Keratinocyte (primary cell): ENCODE measurements around the gene SLC27A2. TPM values are rescaled to one million over a fixed set of nuclear protein-coding genes. Genes with fewer than 3 reads are reported as not detected.

Experiments
- DNase-seq: peaks from one replicate; pipeline ENCODE4 v3.0.0-alpha.2; 2011; ENCODE audit warnings: low read depth, missing footprints, low spot score
- FAIRE-seq: peaks from 2 replicates; lab custom pipeline; 2011; peaks lifted over from hg19 to GRCh38; lab: Jason Lieb, UNC
- H2AFZ ChIP-seq: 2 replicates; pipeline ENCODE4 v1.6.0; 2012; ENCODE audit warnings: low read length, control low read depth, inconsistent platforms; ENCODE audit not compliant: control insufficient read depth
- H3K27ac ChIP-seq: 2 replicates; pipeline ENCODE4 v1.5.1; 2011; ENCODE audit warnings: low read length; ENCODE audit not compliant: control insufficient read depth, insufficient read depth
- H3K27me3 ChIP-seq: 3 replicates; pipeline ENCODE4 v1.6.0; 2011; ENCODE audit warnings: low read length; ENCODE audit not compliant: control insufficient read depth, insufficient read depth; ENCODE audit errors: extremely low read depth
- H3K36me3 ChIP-seq, 2 experiments: 2 replicates in 1 of 2; 3 replicates in 1 of 2; pipeline ENCODE4 v1.5.1; 2011; ENCODE audit warnings: low read length in 2 of 2, mild to moderate bottlenecking in 1 of 2; ENCODE audit not compliant: control insufficient read depth in 2 of 2, insufficient read depth in 2 of 2; ENCODE audit errors: extremely low read depth in 1 of 2
- H3K4me1 ChIP-seq: 3 replicates; pipeline ENCODE4 v1.5.1; 2011; ENCODE audit warnings: low read length; ENCODE audit not compliant: control insufficient read depth, insufficient read depth; ENCODE audit errors: extremely low read depth
- H3K4me2 ChIP-seq: 3 replicates; pipeline ENCODE4 v1.6.0; 2011; ENCODE audit warnings: low read depth, low read length; ENCODE audit not compliant: control insufficient read depth, insufficient read depth; ENCODE audit errors: extremely low read depth
- H3K4me3 ChIP-seq, 3 experiments: fragments of 200-600 bp in 1 of 3; sonication (generic) in 1 of 3; 2 replicates in 2 of 3; 3 replicates in 1 of 3; pipeline ENCODE4 v1.5.1; 2011 to 2016; ENCODE audit warnings: low read length in 3 of 3, mild to moderate bottlenecking in 3 of 3, control low read depth in 2 of 3, inconsistent platforms in 1 of 3, low read depth in 1 of 3, mixed read lengths in 1 of 3, mixed run types in 1 of 3, moderate library complexity in 1 of 3; ENCODE audit not compliant: control insufficient read depth in 2 of 3, insufficient read depth in 2 of 3; ENCODE audit errors: extremely low read depth in 1 of 3
- H3K79me2 ChIP-seq: 2 replicates; pipeline ENCODE4 v1.6.0; 2012; ENCODE audit warnings: low read length; ENCODE audit not compliant: control insufficient read depth, insufficient read depth
- H3K9ac ChIP-seq: 3 replicates; pipeline ENCODE4 v1.6.0; 2011; ENCODE audit warnings: low read length; ENCODE audit not compliant: control insufficient read depth, insufficient read depth; ENCODE audit errors: extremely low read depth
- H3K9me1 ChIP-seq: 3 replicates; pipeline ENCODE4 v1.6.0; 2011; ENCODE audit warnings: low read length; ENCODE audit not compliant: control insufficient read depth, insufficient read depth; ENCODE audit errors: extremely low read depth
- H3K9me3 ChIP-seq: 2 replicates; pipeline ENCODE4 v1.5.1; 2012; ENCODE audit warnings: low read depth, low read length; ENCODE audit not compliant: control insufficient read depth
- H4K20me1 ChIP-seq: 3 replicates; pipeline ENCODE4 v1.6.0; 2011; ENCODE audit warnings: low read length; ENCODE audit not compliant: control insufficient read depth, insufficient read depth; ENCODE audit errors: extremely low read depth
- EZH2 ChIP-seq: IDR thresholded peaks from one replicate; pipeline ENCODE4 v1.6.1; 2012; ENCODE audit warnings: inconsistent platforms, mild to moderate bottlenecking, low read length, moderate library complexity
- dilution Hi-C: fragments of 300-500 bp; cut with MboI; formaldehyde crosslinking; loops from one replicate; pipeline ENCODE4 v1.7.0; 2020; ENCODE audit warnings: low sequenced_read_pairs; ENCODE audit not compliant: extremely low pct_ligation_motif_present
- polyA plus RNA-seq, 5 experiments: library from polyadenylated mRNA; depleted of rRNA in 3 of 5; stranded (reverse) in 3 of 5; stranded (forward) in 1 of 5; unstranded in 1 of 5; fragments of >200 nt; gene quantifications; 1 replicate in 1 of 5; 2 replicates in 3 of 5; 3 replicates in 1 of 5; pipeline versions ENCODE4 v1.2.1 to v1.2.3, GENCODE V29; 2011 to 2012; ENCODE audit warnings: missing spikeins in 2 of 5, low read depth in 1 of 5, low replicate concordance in 1 of 5
- TF ChIP-seq, protein P1 (sequence below), 3 experiments: IDR thresholded peaks in 1 of 3; conservative IDR thresholded peaks in 1 of 3; optimal IDR thresholded peaks in 1 of 3; 2 replicates in 2 of 3; 3 replicates in 1 of 3; pipeline versions ENCODE3 to v1.5.1; 2011; ENCODE audit warnings: low read length in 3 of 3, mild to moderate bottlenecking in 3 of 3, moderate library complexity in 2 of 3, control low read depth in 1 of 3, inconsistent platforms in 1 of 3; ENCODE audit not compliant: insufficient read depth in 2 of 3; ENCODE audit errors: extremely low read depth in 1 of 3

SLC27A2 gene
- polyA plus RNA-seq, 1 donor (not counting 4 experiments of a cell fraction or from before 2014, with no cell fraction given): 0.34 TPM

- Histone ChIP-seq H3K4me1 (no peaks in the 10 kb centered on the region), H3K36me3 (no peaks in the 10 kb centered on the region), H3K79me2 (no peaks in the 10 kb centered on the region), H4K20me1 (no peaks in the 10 kb centered on the region), H3K9ac (no peak overlapping the region), H3K4me3 (no peak overlapping the region), H2AFZ (no peak overlapping the region), H3K27ac (no peak overlapping the region), H3K9me1 (no peaks in the 10 kb centered on the region), H3K9me3 (no peaks in the 10 kb centered on the region), H3K4me2 (no peak overlapping the region), H3K27me3 (peaks cover 3% of the 10 kb centered on the region)
- no peak for TF ChIP-seq EZH2
- TF ChIP-seq, protein P1, sequence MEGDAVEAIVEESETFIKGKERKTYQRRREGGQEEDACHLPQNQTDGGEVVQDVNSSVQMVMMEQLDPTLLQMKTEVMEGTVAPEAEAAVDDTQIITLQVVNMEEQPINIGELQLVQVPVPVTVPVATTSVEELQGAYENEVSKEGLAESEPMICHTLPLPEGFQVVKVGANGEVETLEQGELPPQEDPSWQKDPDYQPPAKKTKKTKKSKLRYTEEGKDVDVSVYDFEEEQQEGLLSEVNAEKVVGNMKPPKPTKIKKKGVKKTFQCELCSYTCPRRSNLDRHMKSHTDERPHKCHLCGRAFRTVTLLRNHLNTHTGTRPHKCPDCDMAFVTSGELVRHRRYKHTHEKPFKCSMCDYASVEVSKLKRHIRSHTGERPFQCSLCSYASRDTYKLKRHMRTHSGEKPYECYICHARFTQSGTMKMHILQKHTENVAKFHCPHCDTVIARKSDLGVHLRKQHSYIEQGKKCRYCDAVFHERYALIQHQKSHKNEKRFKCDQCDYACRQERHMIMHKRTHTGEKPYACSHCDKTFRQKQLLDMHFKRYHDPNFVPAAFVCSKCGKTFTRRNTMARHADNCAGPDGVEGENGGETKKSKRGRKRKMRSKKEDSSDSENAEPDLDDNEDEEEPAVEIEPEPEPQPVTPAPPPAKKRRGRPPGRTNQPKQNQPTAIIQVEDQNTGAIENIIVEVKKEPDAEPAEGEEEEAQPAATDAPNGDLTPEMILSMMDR (optimal IDR thresholded peaks at IDR 0.05 in 1 of 3, IDR thresholded peaks at IDR 0.05 in 1 of 3, conservative IDR thresholded peaks at IDR 0.05 in 1 of 3; ENCODE audit: extremely low read depth in 1 of 3, insufficient read depth in 2 of 3, low read length in 3 of 3): no peak
- DNase-seq: no peak
- dilution Hi-C loops: no loop called here
- FAIRE-seq: no peak
These were observed 40.2 kb downstream of the SLC27A2 start for GRCh38 chr15:50222181-50222580.

- Histone ChIP-seq H3K4me2 (no peak overlapping the region), H3K27ac (no peak overlapping the region), H3K79me2 (no peaks in the 10 kb centered on the region), H3K27me3 (peaks cover 3% of the 10 kb centered on the region), H3K4me3 (no peak overlapping the region), H2AFZ (no peak overlapping the region), H4K20me1 (no peaks in the 10 kb centered on the region), H3K9me3 (no peaks in the 10 kb centered on the region), H3K4me1 (no peaks in the 10 kb centered on the region), H3K9ac (no peak overlapping the region), H3K36me3 (no peaks in the 10 kb centered on the region), H3K9me1 (no peaks in the 10 kb centered on the region)
- FAIRE-seq (no peak), DNase-seq (no peak)
- dilution Hi-C loops: no loop called here
- no peak for TF ChIP-seq EZH2
- TF ChIP-seq, protein P1 (optimal IDR thresholded peaks at IDR 0.05 in 1 of 3, IDR thresholded peaks at IDR 0.05 in 1 of 3, conservative IDR thresholded peaks at IDR 0.05 in 1 of 3; ENCODE audit: extremely low read depth in 1 of 3, insufficient read depth in 2 of 3, low read length in 3 of 3): no peak
These were observed 42.6 kb downstream of the SLC27A2 start for GRCh38 chr15:50224606-50225005.
